GM08714 (cell line): Measurements from ENCODE around the gene IFT22.
A peak's percentile ranks its signal among the peaks of the same experiment; 100 is the strongest.
"Not testable (repeated sequence)": the region's sequence is repeated elsewhere in the genome, so short reads cannot be mapped to it uniquely, and the experiment has no call there.

Experiments
- H3K4me3 ChIP-seq: fragments of 200-500 bp; sonication (Bioruptor generic); 2 replicates; pipeline ENCODE4 v1.5.1; 2014; ENCODE audit warnings: mild to moderate bottlenecking, low read length, inconsistent platforms
- ZNF274 ChIP-seq: IDR thresholded peaks from 2 replicates; pipeline ENCODE4 v1.6.1; 2012; ENCODE audit warnings: mild to moderate bottlenecking, low read depth, low read length

IFT22 gene

DNA sequence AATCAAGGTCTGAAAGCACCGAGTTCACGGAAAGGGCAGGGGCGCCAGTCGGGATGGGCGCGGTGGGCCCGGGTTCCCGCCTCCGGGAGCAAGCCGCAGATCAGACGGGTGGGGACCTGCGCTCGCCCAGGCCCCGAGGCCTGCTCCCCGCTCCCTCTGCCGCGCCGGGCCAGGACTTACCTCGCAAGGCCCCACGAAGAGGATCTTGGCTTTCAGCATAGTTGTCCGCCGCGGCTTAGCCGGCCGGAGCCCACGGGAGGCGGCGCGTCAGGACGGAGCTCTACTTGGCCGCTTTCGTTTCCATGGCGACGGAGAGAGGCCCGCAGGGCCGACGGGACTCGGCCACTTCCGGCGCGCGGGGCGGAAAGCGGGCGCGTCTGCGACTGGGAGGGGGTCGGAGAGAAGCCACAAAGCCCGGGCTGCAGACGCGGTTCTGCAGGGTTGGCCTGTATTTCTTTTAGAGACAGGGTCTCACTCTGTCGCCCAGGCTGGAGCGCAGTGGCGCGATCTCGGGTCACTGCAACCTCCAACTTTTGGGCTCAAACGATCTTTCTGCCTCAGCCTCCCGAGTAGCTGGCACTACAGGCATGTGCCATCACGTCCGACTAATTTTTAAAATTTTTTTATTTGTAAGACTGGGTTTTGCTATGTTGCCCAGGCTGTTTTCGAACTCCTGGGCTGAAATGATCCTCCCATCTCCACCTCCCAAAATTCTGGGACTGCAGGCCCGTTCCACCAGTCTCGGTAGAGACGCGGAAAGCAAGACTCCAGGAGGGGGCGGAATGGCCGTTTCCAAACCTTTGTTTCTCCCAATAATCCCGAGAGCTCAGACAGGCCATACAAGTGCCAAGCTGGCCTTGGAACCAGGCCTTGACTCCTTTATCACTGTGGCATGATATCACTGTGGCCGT is at the start of gene IFT22:
Gene IFT22, minus strand, starts transcription at position 322 of the 911 bp plus-strand sequence. Its CDS starts 103 bp downstream, at position 219.
- peak within 1 kb of the TSS; percentile 73 for H3K4me3 ChIP-seq
- TF ChIP-seq ZNF274: no peak

GRCh38 chr7:101370836-101371235 is 49.2 kb upstream of the IFT22 start:
- TF ChIP-seq ZNF274: no peak
- H3K4me3 ChIP-seq: no peak overlapping the region

GRCh38 chr7:101368422-101369165 is 47.0 kb upstream of the IFT22 start:
- no peak for TF ChIP-seq ZNF274
- no peak overlapping the region for H3K4me3 ChIP-seq

- TF ChIP-seq ZNF274: no peak
- no peak overlapping the region for H3K4me3 ChIP-seq
Measured at GRCh38 chr7:101367676-101368075, 46.1 kb upstream of the IFT22 start.

DNA sequence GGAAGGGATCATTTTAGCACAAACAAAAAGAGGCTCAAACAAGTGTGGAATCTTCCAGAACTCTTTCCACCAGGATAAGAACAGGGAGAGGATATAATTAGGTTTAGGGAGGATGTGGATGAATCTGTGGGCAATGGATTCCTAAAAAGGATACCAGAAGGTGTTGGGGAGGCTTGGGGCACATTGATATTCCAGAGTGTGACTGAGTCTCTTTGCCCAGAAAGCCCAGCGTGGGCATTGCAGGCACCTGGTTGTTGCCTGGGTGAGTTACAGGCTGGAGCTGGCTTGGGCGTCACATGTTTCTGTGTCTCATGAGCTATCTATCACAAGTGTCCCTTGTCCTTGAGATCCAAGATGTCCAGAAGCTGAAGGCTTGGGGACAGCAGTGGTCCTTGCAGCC is 44.3 kb upstream of the IFT22 start:
- TF ChIP-seq ZNF274: no peak
- no peak overlapping the region for H3K4me3 ChIP-seq

DNA sequence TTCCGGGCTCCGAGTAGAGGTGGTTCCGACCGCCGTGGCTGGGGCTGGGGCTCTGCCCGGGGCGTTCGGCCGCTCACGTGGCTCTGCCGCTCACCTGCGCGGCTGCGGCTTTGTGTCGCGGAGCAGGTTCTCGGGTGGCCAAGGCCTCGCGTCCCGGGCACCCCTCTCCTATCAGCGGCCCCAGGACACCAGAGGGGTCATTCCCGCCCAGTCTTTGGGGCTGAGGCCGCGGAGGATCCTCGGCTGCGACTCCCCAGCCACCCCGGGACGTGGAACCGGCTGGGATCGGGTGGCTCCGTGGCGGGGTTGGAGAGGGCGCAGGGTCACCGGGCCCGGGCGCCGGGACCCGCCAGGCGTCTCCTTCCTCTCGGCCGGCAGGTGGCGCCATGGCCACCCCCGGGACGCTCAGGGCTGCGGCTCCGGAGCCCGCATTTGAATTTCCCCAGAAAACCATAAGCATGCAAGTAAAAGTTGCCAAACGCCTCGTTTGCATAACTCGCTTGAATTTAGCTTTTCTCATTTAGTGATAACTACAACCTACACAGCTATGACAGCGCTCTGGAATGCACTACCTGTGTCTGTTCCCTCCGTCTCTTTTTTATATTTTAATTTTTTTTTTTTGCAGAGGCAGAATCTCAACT is 42.2 kb upstream of the IFT22 start:
- TF ChIP-seq ZNF274: no peak
- no peak overlapping the region for H3K4me3 ChIP-seq

- H3K4me3 ChIP-seq: no peak overlapping the region
- TF ChIP-seq ZNF274: no peak
Measured at GRCh38 chr7:101363196-101363733, 41.7 kb upstream of the IFT22 start.

GRCh38 chr7:101362334-101363195 is 41.0 kb upstream of the IFT22 start, which contains the start of gene COL26A1:
TSS of gene COL26A1 (plus strand) at chr7:101362875. CDS start at chr7:101363033, 158 bp downstream.
- H3K4me3 ChIP-seq: no peak within 1 kb of the TSS
- TF ChIP-seq ZNF274: no peak

GRCh38 chr7:101357433-101357832 is 35.8 kb upstream of the IFT22 start:
- TF ChIP-seq ZNF274: no peak
- no peak overlapping the region for H3K4me3 ChIP-seq

DNA sequence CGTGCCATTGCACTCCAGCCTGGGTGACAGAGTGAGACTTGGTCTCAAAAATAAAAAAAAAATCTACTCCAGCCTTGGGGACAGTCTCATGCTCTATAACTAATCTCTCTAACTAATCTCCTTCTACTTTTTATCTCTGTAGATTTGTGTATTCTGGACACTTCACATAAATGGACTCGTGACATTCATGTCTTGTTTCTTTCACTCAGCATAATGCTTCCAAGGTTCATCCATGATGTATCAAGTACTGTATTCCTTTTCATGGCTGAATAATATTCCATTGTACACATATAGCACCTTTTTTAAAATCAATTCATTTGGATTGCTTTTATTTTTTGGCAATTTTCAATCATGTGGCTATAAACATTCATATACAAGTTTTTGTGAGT is 31.3 kb upstream of the IFT22 start:
- TF ChIP-seq ZNF274: no peak
- no peak overlapping the region for H3K4me3 ChIP-seq

GRCh38 chr7:101349300-101349699 is 27.7 kb upstream of the IFT22 start:
- not testable (repeated sequence) for H3K4me3 ChIP-seq

- H3K4me3 ChIP-seq: not testable (repeated sequence)
Measured at GRCh38 chr7:101348456-101349067, 26.9 kb upstream of the IFT22 start.

GRCh38 chr7:101347477-101347876 is 25.9 kb upstream of the IFT22 start:
- H3K4me3 ChIP-seq: no peak overlapping the region
- TF ChIP-seq ZNF274: no peak

DNA sequence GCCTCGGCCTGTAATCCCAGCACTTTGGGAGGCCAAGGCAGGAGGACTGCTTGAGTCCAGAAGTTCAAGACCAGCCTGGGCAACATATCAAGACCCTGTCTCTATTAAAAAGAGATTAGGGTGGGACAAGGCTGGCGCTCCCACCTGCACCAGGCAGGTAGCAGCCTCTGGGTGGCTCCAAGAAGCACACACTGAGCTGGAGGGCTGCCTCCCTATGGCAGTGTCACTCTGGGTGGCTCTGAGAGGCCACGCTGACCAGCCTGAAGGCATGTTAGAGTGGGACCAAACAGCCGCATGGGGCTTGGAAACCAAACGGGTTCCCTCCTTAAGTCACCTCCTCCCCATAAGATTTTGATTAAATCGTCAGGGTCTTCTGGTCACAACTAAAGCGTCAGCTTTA is 21.3 kb upstream of the IFT22 start:
- TF ChIP-seq ZNF274: no peak
- no peak overlapping the region for H3K4me3 ChIP-seq
